VCaP (cell line): ENCODE results near the gene TBC1D9.

ENCODE experiments used
- H3K27ac ChIP-seq: fragments of 450-650 bp; 2 replicates; pipeline ENCODE4 v1.5.1; 2017
- TF ChIP-seq, protein P1 (sequence below): fragments of 450-650 bp; conservative IDR thresholded peaks from 2 replicates; pipeline ENCODE4 v1.5.1; 2017; ENCODE audit warnings: mild to moderate bottlenecking, moderate library complexity

The TBC1D9 gene

DNA sequence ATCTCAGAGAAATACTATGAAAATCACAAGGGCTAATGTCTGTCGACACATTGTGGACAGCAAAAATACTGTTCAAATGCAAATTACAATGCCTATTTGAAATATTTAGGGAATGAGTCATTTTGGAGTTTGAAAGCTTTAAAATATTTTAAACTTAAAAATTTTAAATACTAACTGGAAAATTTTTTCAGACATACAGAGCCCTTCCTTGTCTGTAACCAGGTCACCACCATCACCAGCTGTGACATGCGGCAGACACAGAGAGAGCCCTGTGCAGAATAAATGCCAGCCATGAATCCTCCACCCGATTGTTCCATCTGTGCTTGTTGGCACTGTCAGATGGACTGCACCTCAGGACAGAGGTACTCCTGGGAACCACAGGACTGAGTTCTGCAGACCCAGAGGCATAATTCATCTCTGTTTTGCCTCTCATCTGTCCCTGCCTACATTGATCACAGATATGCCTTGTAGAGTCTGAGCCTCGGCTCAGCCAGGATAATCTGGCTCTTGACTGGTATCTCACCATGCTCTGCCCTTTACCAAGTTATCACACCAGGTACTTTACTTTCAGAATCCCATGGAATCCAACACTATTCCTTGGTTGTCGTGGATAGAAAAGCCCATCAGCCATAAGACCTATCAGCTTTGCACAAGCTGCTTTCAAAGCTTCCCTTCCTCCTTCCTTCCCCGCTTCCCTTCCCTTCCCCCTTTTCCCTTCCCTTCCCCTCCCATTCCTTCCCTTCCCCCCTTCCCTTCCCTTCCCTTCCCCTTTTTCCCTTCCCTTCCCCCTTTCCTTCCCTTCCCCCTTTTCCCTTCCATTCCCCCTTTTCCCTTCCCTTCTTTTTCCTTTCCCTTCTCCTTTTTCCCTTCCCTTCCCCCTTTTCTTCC, 67.2 kb downstream of the TBC1D9 start:
- no peak overlapping the region for H3K27ac ChIP-seq
- TF ChIP-seq, protein P1, sequence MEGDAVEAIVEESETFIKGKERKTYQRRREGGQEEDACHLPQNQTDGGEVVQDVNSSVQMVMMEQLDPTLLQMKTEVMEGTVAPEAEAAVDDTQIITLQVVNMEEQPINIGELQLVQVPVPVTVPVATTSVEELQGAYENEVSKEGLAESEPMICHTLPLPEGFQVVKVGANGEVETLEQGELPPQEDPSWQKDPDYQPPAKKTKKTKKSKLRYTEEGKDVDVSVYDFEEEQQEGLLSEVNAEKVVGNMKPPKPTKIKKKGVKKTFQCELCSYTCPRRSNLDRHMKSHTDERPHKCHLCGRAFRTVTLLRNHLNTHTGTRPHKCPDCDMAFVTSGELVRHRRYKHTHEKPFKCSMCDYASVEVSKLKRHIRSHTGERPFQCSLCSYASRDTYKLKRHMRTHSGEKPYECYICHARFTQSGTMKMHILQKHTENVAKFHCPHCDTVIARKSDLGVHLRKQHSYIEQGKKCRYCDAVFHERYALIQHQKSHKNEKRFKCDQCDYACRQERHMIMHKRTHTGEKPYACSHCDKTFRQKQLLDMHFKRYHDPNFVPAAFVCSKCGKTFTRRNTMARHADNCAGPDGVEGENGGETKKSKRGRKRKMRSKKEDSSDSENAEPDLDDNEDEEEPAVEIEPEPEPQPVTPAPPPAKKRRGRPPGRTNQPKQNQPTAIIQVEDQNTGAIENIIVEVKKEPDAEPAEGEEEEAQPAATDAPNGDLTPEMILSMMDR = no peak

DNA sequence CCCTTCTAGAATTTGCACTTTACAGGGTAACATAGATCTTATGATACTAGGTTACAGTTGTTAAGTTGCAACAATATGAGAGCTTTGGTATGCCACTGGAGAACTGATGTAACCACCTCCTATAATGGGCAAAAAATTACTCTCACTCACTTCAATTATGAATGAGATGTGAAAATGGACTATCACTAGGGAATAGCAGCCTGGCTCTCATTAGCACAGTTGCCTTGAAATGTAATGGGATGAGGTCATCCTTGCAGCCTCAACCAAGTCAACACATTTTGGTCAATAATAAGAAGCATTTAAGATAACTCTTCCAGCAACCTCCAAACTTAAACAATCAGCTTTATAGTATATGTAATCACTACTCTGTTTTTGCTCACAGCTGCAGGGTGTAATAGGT, 69.4 kb downstream of the TBC1D9 start:
- no peak overlapping the region for H3K27ac ChIP-seq

DNA sequence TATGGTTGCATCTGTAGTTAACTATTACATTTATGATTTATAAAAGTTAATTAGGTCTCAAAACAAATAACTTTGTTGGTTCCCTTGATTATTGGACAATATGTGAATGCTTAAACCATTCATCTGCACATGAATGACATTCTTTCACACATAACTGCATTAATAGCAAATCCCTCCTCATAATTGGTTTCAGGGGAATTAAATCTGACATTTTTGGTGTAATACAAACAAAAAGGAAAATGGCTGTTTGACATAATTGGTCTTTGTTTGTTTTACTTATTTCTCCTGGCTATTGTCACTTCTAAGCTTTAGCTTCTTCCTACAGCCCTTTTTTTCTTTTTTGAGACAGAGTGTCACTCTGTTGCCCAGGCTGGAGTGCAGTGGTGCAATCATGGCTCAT, 71.9 kb downstream of the TBC1D9 start:
- H3K27ac ChIP-seq = no peak overlapping the region
- TF ChIP-seq, protein P1 = no peak

More for the DNA sequence above, 69.4 kb downstream of the TBC1D9 start:
- TF ChIP-seq, protein P1 = no peak

DNA sequence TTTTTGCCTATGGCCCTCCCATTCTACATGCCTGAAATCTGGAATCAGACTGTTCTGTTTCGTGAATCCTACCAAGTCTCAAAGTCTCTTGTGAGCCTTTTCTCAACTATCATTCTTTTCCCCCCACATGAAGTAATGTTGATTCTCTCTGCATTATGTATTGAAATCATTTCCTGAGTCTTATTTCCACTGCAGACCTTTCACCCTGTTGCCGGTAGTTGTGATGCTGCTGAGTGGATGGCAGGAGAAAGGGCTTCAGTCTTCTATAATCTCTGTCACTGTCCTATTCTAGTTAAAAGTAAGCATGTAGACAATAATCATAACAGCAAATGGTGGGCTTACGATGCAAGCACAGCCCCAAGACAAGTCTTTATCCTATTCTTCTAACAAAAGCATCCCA, 75.0 kb downstream of the TBC1D9 start:
- H3K27ac ChIP-seq = no peak overlapping the region
- TF ChIP-seq, protein P1 = no peak

DNA sequence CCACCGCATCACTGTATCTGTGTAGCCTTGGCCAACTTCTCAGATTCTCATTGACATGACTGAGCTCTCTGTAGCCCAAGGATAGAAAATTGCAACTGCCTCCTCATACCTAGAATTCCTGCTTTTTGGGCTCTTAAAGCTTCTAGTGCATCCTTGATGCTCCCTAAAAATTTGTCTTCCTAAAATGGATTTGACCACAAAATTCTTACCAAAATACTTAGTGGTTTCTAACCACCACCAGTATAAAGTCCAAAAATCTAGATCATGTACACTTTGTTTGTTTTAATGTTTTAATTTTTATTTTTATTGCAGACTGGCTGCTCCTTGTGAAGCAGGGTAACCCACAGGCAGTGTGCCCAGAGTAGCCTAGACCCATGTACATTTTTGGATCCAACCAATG, 75.5 kb downstream of the TBC1D9 start:
- H3K27ac ChIP-seq = no peak overlapping the region
- TF ChIP-seq, protein P1 = no peak

DNA sequence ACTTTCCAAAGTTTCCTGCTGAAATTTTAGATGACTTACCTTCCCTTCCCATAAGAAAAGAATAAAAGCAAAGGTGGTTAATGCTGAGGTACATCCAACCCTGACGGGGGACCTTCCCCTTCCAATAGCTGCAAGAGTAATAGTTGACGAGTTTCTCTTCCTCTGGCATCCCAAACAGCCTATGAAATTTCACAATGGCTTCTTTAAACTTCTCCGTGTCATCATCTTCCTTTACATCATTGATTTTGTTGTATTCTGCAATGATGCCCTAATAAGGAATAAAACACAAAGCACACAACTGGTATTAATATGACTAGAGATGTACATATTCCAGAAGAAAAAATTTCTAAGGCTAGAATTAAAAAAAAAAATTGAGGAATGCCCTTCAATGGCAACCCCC, 76.6 kb downstream of the TBC1D9 start:
- no peak overlapping the region for H3K27ac ChIP-seq
- TF ChIP-seq, protein P1 = no peak

DNA sequence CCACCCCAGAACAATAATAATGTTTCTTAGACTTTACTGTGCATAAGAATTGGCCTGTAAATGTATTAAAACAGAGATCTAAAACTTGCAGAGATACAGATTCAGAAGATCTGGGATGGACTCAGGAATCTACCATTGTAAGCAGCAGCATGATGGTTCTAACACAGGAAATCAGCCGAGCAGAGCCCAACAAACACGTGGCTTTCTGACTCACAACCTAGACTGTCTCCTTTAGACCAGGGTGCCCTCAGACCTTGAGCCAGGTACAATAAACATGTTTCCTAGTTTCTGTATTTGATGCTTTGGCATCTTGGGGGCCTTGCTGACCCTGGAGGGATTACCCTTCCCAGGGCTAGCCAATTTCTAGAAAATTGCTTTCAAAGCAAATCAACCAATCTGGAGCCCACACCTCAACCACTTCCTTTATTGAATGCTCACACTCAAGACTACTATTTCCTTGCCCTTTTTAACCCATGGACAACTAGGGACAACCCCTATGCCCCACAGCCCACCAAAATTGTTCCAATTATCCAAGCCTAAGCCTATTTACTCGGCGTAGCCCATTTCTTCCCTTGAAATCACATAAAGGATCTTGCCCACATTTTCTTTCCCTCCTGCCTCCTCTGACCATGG, 80.5 kb downstream of the TBC1D9 start:
- no peak overlapping the region for H3K27ac ChIP-seq
- TF ChIP-seq, protein P1 = no peak
